Measurements from ENCODE around the gene CACFD1.

DNA sequence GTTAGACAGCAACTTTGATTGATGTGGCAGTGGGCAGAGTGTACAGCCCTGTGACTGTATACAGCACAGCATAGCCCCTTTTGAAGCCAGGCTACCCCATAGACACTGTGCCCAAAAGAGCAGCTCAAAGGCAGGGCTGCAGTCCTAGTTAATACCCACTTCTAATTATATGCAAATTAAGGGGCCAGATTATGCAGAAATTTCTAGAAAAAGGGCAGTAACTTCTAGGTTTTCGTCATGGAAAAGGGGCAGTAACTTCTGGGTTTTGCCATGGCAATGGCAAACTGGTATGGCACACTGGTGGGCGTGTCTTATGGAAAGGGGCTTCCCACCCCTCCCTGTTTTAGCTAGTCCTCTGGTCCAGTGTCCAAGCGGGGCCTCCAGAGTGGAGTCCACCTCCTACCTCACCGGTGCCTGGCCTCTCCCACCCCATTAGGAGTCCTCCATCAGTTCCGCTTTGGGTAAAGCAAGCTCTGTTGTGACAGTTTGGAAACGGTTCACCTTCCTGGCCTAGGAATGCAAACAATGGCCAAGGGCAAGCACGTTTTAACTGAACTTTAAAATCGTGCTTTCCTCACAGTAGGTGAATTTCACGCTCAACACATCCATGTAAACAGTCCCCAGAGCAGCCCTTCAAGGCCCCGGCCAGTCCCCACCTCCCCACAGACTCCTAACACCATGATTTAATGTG lies 32.0 kb upstream of the CACFD1 start:
- TF ChIP-seq, protein P1, sequence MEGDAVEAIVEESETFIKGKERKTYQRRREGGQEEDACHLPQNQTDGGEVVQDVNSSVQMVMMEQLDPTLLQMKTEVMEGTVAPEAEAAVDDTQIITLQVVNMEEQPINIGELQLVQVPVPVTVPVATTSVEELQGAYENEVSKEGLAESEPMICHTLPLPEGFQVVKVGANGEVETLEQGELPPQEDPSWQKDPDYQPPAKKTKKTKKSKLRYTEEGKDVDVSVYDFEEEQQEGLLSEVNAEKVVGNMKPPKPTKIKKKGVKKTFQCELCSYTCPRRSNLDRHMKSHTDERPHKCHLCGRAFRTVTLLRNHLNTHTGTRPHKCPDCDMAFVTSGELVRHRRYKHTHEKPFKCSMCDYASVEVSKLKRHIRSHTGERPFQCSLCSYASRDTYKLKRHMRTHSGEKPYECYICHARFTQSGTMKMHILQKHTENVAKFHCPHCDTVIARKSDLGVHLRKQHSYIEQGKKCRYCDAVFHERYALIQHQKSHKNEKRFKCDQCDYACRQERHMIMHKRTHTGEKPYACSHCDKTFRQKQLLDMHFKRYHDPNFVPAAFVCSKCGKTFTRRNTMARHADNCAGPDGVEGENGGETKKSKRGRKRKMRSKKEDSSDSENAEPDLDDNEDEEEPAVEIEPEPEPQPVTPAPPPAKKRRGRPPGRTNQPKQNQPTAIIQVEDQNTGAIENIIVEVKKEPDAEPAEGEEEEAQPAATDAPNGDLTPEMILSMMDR (conservative IDR thresholded peaks at IDR 0.05; ENCODE audit: low read depth, low read length), result no peak
- no peak for TF ChIP-seq EZH2 (IDR thresholded peaks at IDR 0.05; ENCODE audit: borderline replicate concordance, low read depth, low read length, poor library complexity, severe bottlenecking)
